ENCODE results near the gene C2orf72.
"Not testable (repeated sequence)": the region's sequence is repeated elsewhere in the genome, so short reads cannot be mapped to it uniquely, and the experiment has no call there.

Gene C2orf72

GRCh38 chr2:231015926-231016325 is 21.4 kb upstream of the C2orf72 start:
- DNase-seq = no peak

- DNase-seq = no peak
These were observed 20.6 kb upstream of the C2orf72 start for GRCh38 chr2:231016566-231017230.

DNA sequence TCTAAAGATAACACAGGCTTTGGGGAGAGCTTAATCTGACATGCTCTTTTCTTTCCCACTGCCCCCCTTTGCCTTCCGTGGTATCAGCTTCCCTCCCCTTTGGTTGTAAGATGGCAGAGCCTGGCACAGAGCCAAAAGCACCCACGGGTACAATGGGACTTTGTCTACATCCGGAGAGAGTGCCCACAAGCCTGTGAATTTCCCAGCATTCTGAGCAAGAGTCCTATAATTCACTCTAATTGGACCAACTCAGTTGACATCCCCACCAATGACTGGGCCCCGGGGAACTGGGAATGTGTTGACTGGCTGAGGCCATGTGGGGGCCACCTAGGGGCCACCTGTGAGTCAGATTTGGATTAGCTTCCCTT is 20.1 kb upstream of the C2orf72 start:
- DNase-seq = no peak

GRCh38 chr2:231018184-231018583 is 19.1 kb upstream of the C2orf72 start:
- no peak for DNase-seq

GRCh38 chr2:231025059-231025458 is 12.3 kb upstream of the C2orf72 start:
- not testable (repeated sequence) for DNase-seq

- no peak for DNase-seq
These were observed 8.4 kb upstream of the C2orf72 start for GRCh38 chr2:231028889-231029288.

GRCh38 chr2:231029563-231029962 is 7.8 kb upstream of the C2orf72 start:
- DNase-seq = no peak

GRCh38 chr2:231030725-231031124 is 6.6 kb upstream of the C2orf72 start:
- no peak for DNase-seq

- DNase-seq = no peak
These were observed 4.7 kb upstream of the C2orf72 start for GRCh38 chr2:231032575-231033140.

GRCh38 chr2:231033147-231034132 is 3.9 kb upstream of the C2orf72 start:
- no peak for DNase-seq

GRCh38 chr2:231034291-231034882 is 2.9 kb upstream of the C2orf72 start:
- DNase-seq = no peak

GRCh38 chr2:231036131-231036530 is 1.2 kb upstream of the C2orf72 start:
- no peak for DNase-seq

DNA sequence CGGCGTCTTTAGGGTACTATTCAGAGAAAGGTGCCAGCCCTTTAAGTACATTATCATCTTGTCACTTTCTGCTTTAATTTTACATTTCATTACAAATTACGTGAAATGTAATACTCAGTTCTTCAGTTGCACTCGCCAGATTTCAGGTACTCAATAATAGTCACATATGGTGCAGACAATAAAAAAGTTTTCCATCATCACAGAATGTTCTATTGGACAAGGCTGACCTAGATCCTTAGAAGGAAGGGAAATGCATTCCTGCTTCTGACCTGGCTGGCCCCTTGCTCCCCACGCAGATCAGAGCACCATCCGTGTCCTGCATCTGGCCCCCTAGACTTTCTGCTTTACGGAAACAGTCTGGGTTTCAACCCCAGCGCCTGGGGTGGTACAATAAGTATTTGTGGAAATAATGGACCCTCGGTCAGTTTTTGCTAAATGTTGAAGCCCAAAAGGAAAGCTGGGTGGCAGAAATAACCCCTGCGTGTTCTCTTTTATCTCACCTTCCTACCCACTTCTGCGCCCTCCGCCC is 681 bp upstream of the C2orf72 start:
- no peak for DNase-seq

DNA sequence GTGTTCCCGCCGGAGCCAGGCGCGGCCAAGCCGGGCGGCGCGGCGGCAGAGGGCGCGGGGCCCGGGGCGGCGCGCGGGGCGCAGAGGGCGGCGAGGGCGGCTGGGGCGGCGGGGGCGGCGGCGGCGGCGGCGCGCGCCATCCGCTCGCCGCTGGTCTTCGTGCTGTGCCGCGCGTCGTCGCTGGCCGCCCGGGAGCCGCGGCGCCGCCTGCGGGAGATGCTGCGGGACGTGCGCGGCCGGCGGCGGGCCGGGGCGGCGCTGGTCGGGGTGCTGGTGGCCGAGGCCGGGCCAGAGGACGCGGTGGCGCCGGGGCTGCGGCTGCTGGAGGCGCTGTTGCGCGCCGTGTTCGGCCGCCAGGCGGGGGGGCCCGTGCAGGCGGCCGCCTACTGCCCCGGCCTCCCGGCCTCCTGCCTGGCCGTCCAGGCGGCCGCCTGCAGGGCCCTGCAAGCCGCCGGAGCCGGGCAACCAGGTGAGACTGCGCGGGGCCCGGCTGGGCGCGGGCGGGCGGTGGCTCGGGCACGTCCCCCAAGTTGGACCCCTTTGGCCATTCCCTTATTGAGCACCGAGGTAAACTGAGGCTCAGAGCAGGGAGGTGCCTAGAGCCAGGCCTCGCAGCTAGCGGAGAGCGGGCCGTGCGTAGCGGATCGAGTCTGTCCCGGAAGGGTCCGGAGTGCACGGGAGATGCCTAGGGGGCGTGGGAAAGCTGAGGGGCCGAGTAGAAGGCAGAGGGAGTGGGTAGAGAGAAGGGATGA is 584 bp downstream of the C2orf72 start:
- no peak for DNase-seq

- DNase-seq = no peak
These were observed 1.4 kb downstream of the C2orf72 start for GRCh38 chr2:231038483-231039293.

- DNase-seq = no peak
These were observed 2.0 kb downstream of the C2orf72 start for GRCh38 chr2:231039294-231039664.

DNA sequence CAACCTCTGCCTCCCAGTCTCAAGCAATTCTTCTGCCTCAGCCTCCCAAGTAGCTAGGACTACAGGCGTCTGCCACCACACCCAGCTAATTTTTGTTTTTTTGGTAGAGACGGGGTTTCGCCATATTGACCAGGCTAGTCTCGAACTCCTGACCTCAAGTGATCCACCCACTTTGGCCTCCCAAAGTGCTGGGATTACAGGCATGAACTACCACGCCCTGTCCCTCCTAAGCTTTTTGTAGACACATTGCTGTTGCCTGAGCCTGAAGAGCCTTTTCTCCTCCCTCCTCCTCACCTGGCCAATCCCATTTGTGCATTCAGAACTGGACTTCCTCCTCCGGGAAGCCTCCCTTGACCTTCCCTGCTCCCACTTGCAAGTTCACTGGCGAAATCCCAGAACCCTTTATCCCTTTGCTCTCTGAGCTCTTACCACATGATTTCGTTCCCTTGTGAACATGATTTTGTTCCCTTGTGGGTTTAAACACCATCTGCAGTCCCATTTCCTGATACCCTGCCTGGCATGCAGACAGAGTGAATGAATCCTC is 2.6 kb downstream of the C2orf72 start:
- no peak for DNase-seq

- no peak for DNase-seq
These were observed 3.9 kb downstream of the C2orf72 start for GRCh38 chr2:231041061-231041689.

- no peak for DNase-seq
These were observed 6.5 kb downstream of the C2orf72 start for GRCh38 chr2:231043796-231044195.

DNA sequence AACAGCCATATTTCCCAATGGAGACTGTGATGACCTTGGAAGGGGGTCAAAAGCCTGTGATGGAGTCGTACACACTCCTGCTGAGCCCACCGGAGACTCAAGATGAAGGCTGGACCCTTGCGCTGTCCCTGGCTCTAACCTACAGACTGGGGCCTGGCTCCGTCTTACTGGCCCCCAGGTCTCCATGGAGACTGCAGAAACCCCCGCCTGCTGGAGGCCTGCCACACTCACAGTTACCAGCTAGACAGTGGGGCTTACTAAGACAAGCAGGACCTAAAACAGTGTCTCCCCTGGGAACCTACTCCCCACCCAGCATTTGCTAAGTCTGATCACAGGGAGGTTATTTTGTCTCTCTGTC is 9.6 kb downstream of the C2orf72 start:
- DNase-seq = no peak

Measured in SHP77 treated with DMSO at 0.1 percent for 48 hours (cell line).